ENCODE data around the gene IRF3.

DNA sequence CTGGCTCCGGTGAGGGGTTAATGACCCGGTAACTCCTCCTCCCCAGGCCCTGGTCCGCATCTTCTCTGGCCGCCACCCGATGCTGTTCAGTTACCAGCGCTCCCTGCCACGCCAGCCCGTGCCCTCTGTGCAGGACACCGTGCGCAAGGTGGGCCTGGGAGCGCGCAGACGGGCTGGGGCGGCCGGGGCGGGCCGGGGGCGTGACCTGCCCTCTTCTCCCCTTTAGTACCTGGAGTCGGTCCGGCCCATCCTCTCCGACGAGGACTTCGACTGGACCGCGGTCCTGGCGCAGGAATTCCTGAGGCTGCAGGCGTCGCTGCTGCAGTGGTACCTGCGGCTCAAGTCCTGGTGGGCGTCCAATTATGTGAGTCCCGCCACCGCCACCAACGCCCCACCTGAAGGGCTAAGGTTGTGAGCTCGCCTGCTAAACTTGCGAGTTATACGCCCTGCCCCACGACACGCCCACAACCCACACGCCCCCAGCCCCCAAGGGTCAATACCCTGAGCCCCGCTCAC, 35.7 kb upstream of the IRF3 start:
- TF ChIP-seq, protein P1, sequence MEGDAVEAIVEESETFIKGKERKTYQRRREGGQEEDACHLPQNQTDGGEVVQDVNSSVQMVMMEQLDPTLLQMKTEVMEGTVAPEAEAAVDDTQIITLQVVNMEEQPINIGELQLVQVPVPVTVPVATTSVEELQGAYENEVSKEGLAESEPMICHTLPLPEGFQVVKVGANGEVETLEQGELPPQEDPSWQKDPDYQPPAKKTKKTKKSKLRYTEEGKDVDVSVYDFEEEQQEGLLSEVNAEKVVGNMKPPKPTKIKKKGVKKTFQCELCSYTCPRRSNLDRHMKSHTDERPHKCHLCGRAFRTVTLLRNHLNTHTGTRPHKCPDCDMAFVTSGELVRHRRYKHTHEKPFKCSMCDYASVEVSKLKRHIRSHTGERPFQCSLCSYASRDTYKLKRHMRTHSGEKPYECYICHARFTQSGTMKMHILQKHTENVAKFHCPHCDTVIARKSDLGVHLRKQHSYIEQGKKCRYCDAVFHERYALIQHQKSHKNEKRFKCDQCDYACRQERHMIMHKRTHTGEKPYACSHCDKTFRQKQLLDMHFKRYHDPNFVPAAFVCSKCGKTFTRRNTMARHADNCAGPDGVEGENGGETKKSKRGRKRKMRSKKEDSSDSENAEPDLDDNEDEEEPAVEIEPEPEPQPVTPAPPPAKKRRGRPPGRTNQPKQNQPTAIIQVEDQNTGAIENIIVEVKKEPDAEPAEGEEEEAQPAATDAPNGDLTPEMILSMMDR (IDR thresholded peaks at IDR 0.05): no peak
- TF ChIP-seq POLR2A (IDR thresholded peaks at IDR 0.05): no peak
